ENCODE data around the gene C2CD3.

Gene C2CD3, protein sequence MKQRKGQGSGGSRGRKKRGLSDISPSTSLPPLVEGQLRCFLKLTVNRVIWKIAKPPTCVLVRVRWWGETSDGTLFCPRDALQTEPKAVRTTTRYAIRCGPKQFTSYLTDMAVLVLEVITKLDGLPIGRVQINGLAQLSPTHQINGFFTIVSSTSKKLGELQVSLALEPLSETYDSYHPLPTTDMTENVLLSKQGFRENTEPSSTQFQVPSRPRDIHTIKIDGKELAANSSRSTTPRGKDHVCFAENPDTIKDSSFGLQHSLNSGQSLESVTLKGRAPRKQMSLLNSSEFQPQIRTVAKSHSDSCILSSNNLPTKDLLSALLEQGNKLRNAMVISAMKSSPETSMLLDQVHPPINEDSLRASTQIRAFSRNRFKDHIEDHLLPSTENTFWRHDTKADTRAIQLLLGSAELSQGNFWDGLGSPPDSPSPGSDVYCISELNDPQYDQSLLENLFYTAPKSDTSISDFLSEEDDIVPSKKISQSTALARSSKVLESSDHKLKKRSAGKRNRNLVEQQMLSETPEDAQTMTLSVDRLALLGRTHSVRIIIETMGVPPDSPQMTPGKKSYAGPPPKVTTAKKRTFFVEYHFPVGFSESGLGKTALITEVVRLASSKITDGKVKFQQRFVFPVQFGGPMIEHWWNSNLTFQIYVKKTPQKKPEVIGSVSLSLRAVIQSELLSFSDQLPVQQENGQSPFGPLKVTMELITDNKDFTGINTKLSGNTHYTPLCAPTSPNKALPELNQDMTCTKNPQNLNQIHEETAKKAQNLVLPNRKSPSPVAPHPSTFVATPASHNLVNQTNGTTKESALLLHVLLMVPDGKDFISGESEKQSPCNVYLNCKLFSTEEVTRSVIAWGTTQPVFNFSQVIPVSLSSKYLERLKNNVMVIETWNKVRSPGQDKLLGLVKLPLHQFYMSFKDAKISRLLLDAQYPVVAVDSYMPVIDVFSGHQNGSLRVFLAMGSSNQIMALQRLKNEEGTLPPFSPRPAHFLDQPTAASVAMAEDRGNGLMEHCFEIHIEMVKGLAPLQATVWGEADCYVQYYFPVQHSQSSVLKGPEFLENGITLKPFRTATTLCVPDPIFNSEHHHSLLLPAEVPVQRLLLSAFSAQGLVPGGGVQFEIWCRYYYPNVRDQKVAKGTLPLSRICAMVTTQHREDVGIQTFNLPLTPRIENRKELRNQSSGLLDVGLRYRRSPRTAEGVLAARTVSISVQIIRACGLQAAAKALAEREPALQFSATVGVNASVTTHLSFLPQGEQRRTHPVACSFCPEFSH (N-terminal part only)

GRCh38 chr11:74170694-74171629 lies at the start of gene C2CD3, which contains the start of gene PPME1:
C2CD3 (minus strand) TSS chr11:74171002; CDS start chr11:74170792, 210 bp downstream.
PPME1 (plus strand) TSS chr11:74171289; CDS start chr11:74171422, 133 bp downstream.
- DNase-seq, result peak; percentile 100

DNA sequence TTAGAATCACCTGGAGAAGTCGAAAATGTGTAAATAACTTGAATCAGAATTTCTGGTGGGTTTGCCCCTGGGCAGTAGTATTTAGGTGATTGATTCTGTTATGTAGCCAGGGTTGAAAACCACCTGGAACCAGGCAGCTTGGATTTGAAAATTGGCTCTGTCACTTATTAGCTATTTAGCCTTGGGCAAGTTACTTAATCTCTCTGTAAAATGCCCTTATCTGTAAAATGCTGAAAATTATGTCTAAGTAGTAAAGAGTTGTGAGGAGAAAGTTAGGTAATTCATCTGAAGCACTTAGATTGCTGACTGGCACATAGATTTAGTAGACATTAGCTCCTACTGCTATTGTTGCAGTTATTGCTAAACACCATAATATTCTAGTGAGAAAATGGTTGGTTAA lies 49.6 kb upstream of the C2CD3 start:
- no peak for DNase-seq

DNA sequence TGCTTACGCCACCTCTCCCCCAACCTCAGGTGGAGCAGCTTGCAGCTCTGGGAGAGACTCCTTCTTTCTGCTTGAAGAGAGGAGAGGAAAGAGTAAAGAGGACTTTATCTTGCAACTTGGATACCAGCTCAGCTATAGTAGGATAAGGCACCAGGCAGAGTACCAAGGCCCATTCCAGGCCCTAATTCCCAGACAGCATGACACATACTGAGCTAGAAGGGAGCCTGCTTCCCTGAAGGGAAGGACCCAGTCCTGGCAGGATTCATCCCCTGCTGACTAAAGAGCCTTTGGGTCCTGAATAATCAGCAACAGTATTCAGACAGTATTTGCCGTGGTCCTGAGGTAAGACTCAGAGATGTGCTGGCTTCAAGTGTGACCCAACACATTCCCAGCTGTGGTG lies 41.7 kb upstream of the C2CD3 start:
- DNase-seq, result no peak

- DNase-seq, result no peak
These were observed 37.7 kb upstream of the C2CD3 start for GRCh38 chr11:74208507-74208906.

DNA sequence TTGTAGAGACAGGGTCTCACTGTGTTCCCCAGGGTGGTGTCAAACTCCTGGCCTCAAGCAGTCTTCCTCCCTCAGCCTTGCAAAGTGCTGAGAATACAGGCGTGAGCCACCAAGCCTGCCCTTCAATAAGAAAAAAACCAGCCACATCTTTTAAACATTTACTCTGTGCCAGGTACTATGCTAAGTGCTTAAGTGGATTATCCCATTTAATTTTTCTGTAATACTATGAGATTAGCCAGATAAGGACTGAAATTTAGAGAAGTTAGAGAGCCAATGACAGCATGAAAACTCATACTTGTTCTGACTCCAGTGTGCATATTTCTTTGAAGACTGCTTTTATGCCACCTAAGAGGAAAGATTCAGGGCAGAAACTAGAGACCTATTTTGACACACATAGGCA lies 35.9 kb upstream of the C2CD3 start:
- no peak for DNase-seq

- DNase-seq, result no peak
These were observed 34.4 kb upstream of the C2CD3 start for GRCh38 chr11:74205181-74205580.

DNA sequence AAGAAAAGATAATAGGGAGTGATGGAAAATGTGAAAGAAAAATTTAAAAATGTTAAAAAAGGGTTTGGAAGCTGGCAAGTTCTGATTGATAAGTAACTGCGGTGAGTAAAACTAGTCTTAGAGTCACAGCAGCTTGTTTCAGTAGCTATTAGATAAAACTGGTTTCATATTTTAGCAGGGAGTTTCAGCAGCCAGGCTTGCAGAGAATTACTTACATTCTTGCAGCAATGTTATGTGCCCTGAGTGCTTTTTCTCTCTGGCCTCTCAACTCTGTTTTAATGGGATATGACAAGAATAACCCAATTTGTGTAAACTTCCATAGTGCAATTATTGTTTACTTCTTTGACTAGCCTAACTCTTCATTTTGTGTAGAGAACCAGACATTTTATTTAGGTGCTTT lies 33.9 kb upstream of the C2CD3 start:
- DNase-seq, result no peak

DNA sequence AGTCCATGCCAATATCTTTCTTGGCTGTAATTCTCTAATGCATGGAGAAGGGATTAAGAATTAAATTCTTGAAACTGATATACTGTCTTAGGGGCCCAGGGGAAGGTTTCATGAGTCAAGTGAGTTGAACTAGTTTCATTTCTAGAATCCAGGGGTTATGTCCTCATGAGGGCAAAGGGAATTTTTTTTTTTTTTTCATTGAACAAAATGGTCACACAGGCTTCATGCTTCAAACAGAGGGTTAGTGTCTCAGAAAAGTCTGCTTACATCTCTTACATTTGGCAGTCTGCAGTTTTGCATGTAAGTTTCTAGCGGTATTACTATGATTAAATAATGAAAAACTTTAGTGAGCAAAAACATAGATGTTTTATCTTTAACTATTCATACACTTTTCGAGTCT lies 33.2 kb upstream of the C2CD3 start:
- DNase-seq, result no peak

- no peak for DNase-seq
These were observed 26.1 kb upstream of the C2CD3 start for GRCh38 chr11:74196781-74197486.

- DNase-seq, result peak; percentile 11
These were observed 25.0 kb upstream of the C2CD3 start for GRCh38 chr11:74195828-74196227.

GRCh38 chr11:74185695-74186094 lies 14.9 kb upstream of the C2CD3 start:
- peak; percentile 9 for DNase-seq

DNA sequence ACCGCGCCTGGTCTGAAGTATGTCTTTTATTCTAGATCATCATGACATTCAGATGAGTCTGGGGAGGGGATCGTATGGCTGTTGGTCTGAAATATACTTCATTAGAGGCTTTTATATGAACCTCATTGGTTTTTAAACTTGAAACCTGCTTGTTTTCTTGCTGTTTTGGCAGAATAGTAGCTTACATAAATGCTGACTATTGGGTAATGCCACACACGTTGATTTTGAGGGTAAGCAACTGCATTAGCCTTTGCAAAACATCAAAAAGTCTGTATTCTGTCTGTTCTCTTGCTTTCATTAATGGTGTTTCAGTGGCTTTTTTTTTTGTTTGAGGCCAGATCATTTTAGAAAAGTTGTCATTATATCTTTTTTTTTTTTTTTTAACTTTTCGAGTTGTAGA lies 14.5 kb upstream of the C2CD3 start:
- no peak for DNase-seq

DNA sequence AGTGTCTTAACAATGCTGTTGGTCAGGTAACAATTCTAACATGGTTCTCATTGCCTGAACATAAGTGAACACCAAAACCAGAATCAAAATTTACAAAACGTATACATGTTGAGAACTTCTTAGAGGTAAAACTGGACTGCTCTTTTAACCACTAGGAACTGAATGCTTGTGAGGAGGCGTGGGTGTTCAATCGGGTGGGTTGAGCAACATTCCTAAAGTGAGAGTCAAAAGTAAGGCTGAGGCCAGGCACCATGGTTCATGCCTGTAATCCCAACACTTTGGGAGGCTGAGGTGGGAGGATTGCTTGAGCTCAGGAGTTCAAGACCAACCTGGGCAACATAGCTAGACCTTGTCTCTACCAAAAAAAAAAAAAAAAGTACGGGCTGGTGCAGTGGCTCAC lies 11.8 kb upstream of the C2CD3 start:
- peak; percentile 21 for DNase-seq

- DNase-seq, result peak; percentile 16
These were observed 8.6 kb upstream of the C2CD3 start for GRCh38 chr11:74179234-74180052.

DNA sequence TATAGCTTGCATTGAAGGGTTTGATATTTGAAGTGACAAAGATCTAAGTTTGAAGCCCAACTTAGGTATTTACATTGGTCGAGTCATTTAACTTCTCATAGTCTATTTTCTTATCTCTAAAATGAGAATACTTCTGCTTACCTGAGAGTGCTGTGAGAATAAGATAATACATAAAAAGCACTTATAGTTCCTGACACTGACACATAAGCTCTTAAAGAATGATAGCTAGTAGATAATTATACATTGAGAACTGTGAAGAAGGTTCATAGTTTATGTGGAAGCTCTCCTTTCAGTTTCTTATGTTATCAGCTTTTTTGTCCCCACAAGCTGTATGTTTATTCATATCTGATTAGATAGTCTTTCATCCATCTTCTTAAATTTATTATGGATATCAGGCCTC lies 5.1 kb upstream of the C2CD3 start:
- DNase-seq, result no peak

- DNase-seq, result no peak
These were observed 1.2 kb upstream of the C2CD3 start for GRCh38 chr11:74171997-74172396.

- DNase-seq, result no peak
These were observed 797 bp upstream of the C2CD3 start for GRCh38 chr11:74171630-74171968.

GRCh38 chr11:74169738-74170458 lies 904 bp downstream of the C2CD3 start:
- no peak for DNase-seq

DNA sequence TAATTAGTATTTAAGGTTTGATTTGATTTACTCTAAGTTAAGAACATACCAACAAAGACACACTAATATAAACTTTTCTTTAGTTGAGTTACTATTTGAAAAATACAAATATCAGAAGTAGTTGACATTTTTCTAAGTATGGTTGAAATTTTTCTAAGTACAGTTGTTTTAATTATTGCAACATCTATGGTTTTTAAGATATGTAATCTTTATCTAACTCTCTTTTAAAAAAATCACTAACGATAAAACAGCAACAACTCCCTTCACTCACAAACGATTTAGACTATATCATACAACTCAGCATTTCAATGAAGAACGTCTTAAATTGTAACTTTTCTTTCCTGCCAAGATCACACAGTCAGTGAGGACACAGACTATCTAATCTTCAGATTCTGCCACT lies 2.0 kb downstream of the C2CD3 start:
- DNase-seq, result no peak

All from fibroblast of skin of right biceps (primary cell).